OCI-LY3 (cell line): Measurements from ENCODE around the gene ABCF2.
A peak's percentile ranks its signal among the peaks of the same experiment; 100 is the strongest.

ENCODE experiments used
- H2AFZ ChIP-seq: fragments of 200-600, 300-600 bp; shearing (Covaris generic); 2 replicates; pipeline ENCODE4 v1.6.0; 2014; ENCODE audit warnings: antibody characterized with exemption, low read depth, low read length
- H3K27ac ChIP-seq: fragments of 200-600, 300-600 bp; sonication (generic); 2 replicates; pipeline ENCODE4 v1.5.1; 2014; ENCODE audit warnings: mild to moderate bottlenecking, low read length, moderate library complexity, mixed read lengths
- H3K27me3 ChIP-seq: fragments of 200-600, 300-600 bp; sonication (generic); 2 replicates; pipeline ENCODE4 v1.6.1; 2014; ENCODE audit warnings: low read depth, low read length, mixed read lengths
- H3K36me3 ChIP-seq: fragments of 200-600, 300-600 bp; sonication (generic); replicated peaks from 2 replicates; pipeline ENCODE3; 2014; ENCODE audit warnings: low read depth, low read length, mixed read lengths
- H3K4me1 ChIP-seq: fragments of 300-600, 200-600 bp; sonication (generic); 2 replicates; pipeline ENCODE4 v1.6.1; 2014; ENCODE audit warnings: low read length, mixed read lengths
- H3K4me2 ChIP-seq: fragments of 200-600, 300-600 bp; sonication (generic); 2 replicates; pipeline ENCODE4 v1.6.1; 2014; ENCODE audit warnings: low read length, mixed read lengths
- H3K4me3 ChIP-seq: fragments of 300-600, 200-600 bp; sonication (generic); 2 replicates; pipeline ENCODE4 v1.5.1; 2014; ENCODE audit warnings: antibody characterized with exemption, mild to moderate bottlenecking, low read length, moderate library complexity
- H3K79me2 ChIP-seq: fragments of 300-600, 200-600 bp; shearing (Covaris generic); 2 replicates; pipeline ENCODE4 v1.6.1; 2014; ENCODE audit warnings: mild to moderate bottlenecking, low read length, mixed read lengths
- H3K9ac ChIP-seq: fragments of 300-600, 200-600 bp; shearing (Covaris generic); 2 replicates; pipeline ENCODE4 v1.6.0; 2014; ENCODE audit warnings: mild to moderate bottlenecking, low read length, moderate library complexity
- H3K9me3 ChIP-seq: fragments of 200-600, 300-600 bp; shearing (Covaris generic); 2 replicates; pipeline ENCODE4 v1.6.1; 2014; ENCODE audit warnings: low read length, mixed read lengths; ENCODE audit not compliant: insufficient read depth
- H4K20me1 ChIP-seq: fragments of 200-600, 300-600 bp; sonication (generic); 2 replicates; pipeline ENCODE4 v1.6.1; 2016; ENCODE audit warnings: low read length, mixed read lengths; ENCODE audit not compliant: insufficient read depth
- EZH2phosphoT487 ChIP-seq: fragments of 200-600 bp; shearing (Covaris generic); IDR thresholded peaks from 2 replicates; pipeline ENCODE4 v1.6.1; 2018; ENCODE audit warnings: antibody characterized with exemption, mixed run types, low read depth
- TF ChIP-seq, protein P1 (sequence below): fragments of 200-600, 300-600 bp; sonication (generic); IDR thresholded peaks from 2 replicates; pipeline ENCODE4 v1.5.1; 2014; ENCODE audit warnings: antibody characterized with exemption, low read length, low read depth

ABCF2 gene

DNA sequence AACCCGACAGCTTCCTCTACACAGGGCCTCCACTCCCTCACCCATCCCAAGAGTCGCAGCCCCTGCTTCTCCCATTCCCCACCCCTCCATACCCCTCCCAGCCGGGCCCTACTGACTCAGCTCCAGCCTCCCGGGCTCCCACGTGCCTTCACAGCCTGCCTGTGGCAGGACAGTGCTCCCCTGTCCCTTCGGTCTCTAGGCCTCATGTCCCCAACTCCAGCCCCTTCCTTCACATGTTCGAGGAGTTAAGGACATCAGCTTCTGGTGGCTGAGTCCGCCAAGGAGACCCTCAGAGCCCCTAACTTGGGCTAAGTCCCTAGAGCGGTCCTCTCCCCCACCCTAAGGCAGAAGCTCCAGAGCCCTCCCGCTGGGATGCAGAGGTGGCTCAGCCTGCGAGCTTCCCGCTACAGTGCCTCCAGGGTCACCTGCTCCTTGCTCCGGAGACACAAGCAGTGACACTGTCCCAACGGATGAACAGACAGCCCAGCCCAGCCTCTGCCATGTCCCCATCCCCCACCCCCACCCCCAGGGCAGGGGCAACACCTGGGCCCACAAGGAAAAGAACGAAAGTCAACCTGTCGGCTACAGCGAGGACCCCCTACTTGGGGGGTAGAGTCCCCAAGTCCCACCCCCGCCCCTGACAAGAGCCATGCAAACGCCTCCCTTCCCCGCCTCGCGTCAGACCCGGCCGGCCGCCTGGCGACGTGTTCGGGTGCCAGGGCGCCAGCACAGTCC is 20.8 kb upstream of the ABCF2 start:
- Histone ChIP-seq H3K36me3 (no peaks in the 10 kb centered on the region), H3K9me3 (no peaks in the 10 kb centered on the region), H4K20me1 (peaks cover 4% of the 10 kb centered on the region; the same call in 1 of the 2 replicates), H3K4me2 (peak overlapping the region; percentile 77), H3K27ac (no peak overlapping the region), H3K79me2 (no peaks in the 10 kb centered on the region), H3K4me1 (peaks cover 28% of the 10 kb centered on the region), H2AFZ (no peak overlapping the region; the same call in 1 of the 2 replicates), H3K27me3 (peaks cover 56% of the 10 kb centered on the region), H3K4me3 (peak overlapping the region; percentile 73), H3K9ac (peak overlapping the region; percentile 36; the same call in 1 of the 2 replicates)
- TF ChIP-seq, protein P1, sequence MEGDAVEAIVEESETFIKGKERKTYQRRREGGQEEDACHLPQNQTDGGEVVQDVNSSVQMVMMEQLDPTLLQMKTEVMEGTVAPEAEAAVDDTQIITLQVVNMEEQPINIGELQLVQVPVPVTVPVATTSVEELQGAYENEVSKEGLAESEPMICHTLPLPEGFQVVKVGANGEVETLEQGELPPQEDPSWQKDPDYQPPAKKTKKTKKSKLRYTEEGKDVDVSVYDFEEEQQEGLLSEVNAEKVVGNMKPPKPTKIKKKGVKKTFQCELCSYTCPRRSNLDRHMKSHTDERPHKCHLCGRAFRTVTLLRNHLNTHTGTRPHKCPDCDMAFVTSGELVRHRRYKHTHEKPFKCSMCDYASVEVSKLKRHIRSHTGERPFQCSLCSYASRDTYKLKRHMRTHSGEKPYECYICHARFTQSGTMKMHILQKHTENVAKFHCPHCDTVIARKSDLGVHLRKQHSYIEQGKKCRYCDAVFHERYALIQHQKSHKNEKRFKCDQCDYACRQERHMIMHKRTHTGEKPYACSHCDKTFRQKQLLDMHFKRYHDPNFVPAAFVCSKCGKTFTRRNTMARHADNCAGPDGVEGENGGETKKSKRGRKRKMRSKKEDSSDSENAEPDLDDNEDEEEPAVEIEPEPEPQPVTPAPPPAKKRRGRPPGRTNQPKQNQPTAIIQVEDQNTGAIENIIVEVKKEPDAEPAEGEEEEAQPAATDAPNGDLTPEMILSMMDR: no peak
- TF ChIP-seq EZH2phosphoT487: no peak

DNA sequence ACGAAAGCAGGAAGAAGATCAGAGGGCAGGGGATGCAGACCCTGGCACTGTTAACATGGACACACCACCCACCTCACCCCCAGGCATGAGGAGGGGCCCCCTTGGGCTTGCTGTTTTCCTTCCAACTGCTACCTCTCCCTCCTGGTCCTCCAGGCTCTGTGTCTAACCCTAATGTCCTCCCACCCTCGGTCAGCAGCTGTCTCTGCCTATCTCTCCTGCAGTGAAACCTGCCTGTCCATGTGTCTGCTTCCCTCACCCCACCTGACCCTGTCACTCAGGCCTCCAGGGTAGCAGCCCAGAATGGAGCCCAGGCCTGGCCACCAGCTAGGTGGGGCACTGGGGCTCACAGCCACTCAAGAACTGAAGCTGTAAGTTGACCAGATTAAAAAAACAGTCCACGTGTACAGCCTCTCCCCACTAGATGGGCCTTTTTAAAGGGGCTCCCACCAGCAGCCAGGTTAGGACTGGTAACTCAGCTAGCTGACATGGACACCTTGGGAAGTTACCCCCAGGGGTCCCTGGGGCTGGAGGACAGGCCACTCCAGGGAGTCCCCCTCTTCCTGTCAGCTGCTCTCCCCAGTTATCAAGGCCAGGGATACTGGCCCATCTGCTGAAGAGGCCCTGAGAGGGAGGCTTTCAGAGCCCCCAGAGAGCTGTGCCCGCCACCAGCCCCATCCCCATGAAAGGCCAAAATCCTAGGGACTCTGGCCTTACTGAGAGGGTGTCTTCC is 20.0 kb upstream of the ABCF2 start:
- Histone ChIP-seq H4K20me1 (peaks cover 4% of the 10 kb centered on the region; the same call in 1 of the 2 replicates), H3K27ac (no peak overlapping the region), H3K4me3 (no peak overlapping the region), H3K79me2 (no peaks in the 10 kb centered on the region), H3K27me3 (peaks cover 49% of the 10 kb centered on the region), H3K4me1 (peaks cover 28% of the 10 kb centered on the region), H2AFZ (no peak overlapping the region), H3K9me3 (no peaks in the 10 kb centered on the region), H3K4me2 (no peak overlapping the region), H3K36me3 (no peaks in the 10 kb centered on the region), H3K9ac (no peak overlapping the region)
- no peak for TF ChIP-seq EZH2phosphoT487
- TF ChIP-seq, protein P1: no peak

DNA sequence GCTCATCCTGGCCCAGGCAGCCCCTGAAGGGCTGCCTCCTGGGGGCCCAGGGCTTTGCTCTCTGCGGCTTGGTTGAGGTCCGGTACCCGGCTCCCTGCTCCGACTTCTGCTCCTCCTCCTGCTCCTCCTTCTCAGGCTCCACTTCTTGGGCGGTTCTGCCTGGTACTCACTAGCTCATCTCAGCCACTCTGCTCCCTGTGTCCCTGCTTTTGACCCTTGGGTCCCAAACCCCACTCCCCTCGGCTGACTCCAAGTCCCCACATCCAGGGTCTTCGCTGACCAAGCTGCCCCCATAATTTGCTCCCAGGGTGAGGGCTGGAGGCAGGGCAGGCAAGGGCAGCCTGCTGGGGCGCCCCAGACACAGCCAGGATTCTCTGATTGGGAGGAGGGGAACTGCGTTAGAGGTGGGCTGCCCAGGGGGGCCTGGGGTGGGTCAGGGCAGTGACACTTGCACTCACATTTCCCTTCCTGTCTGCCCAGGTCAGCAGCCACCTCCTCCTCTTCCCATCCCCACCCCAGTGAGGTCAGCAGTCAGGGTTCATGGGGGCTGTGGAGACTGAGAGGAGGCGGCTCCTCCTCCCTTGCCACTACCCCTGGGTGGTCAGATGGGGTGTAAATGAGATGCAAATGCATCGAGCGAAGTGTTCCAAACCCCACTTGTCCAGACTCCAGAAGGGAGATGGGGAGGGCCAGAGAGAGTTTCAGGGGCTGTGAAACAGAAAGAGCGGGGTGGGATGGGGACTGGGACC is 19.3 kb upstream of the ABCF2 start:
- Histone ChIP-seq H3K4me1 (peaks cover 28% of the 10 kb centered on the region), H4K20me1 (peaks cover 4% of the 10 kb centered on the region; the same call in 1 of the 2 replicates), H2AFZ (no peak overlapping the region), H3K4me2 (peak overlapping the region; percentile 98), H3K27me3 (peaks cover 47% of the 10 kb centered on the region), H3K27ac (no peak overlapping the region), H3K9ac (no peak overlapping the region), H3K79me2 (no peaks in the 10 kb centered on the region), H3K36me3 (no peaks in the 10 kb centered on the region), H3K4me3 (peak overlapping the region; percentile 78), H3K9me3 (no peaks in the 10 kb centered on the region)
- TF ChIP-seq EZH2phosphoT487: no peak
- TF ChIP-seq, protein P1: no peak
